SJSA1 (cell line): ENCODE results near the gene MYBL2. TPM values are rescaled to one million over a fixed set of nuclear protein-coding genes. Genes with fewer than 3 reads are reported as not detected.

Experiments used
- DNase-seq, 2 experiments: peaks; one replicate each; pipeline ENCODE4 v3.0.0-alpha.2; 2015 to 2020; ENCODE audit warnings: low spot score in 2 of 2, low read depth in 1 of 2
- H3K27ac ChIP-seq: fragments of 250-450 bp; sonication (Bioruptor Pico); 2 replicates; pipeline ENCODE4 v1.5.1; 2020; ENCODE audit warnings: mild to moderate bottlenecking, moderate library complexity
- H3K27me3 ChIP-seq: fragments of 250-450 bp; sonication (Bioruptor Pico); replicated peaks from 2 replicates; pipeline ENCODE4 v1.5.1; 2020; ENCODE audit warnings: mild to moderate bottlenecking, moderate library complexity
- H3K36me3 ChIP-seq: fragments of 250-450 bp; sonication (Bioruptor Pico); 2 replicates; pipeline ENCODE4 v1.5.1; 2020; ENCODE audit warnings: mild to moderate bottlenecking
- H3K4me1 ChIP-seq: fragments of 250-450 bp; sonication (Bioruptor Pico); replicated peaks from 2 replicates; pipeline ENCODE4 v1.6.1; 2021; ENCODE audit warnings: mild to moderate bottlenecking
- H3K4me3 ChIP-seq: fragments of 250-450 bp; sonication (Bioruptor Pico); 2 replicates; pipeline ENCODE4 v1.5.1; 2020; ENCODE audit warnings: mild to moderate bottlenecking
- H3K9me3 ChIP-seq: fragments of 250-450 bp; sonication (Bioruptor Pico); replicated peaks from 2 replicates; pipeline ENCODE4 v1.5.1; 2020; ENCODE audit warnings: mild to moderate bottlenecking
- total RNA-seq: library from RNA; depleted of rRNA; stranded (reverse); fragments of >200 nt; shearing (Covaris generic); gene quantifications from 2 replicates; pipeline ENCODE4 v1.2.3, GENCODE V29; 2014

The MYBL2 gene
- total RNA-seq, 1 experiment from 2014 or later: 80.8 TPM

DNA sequence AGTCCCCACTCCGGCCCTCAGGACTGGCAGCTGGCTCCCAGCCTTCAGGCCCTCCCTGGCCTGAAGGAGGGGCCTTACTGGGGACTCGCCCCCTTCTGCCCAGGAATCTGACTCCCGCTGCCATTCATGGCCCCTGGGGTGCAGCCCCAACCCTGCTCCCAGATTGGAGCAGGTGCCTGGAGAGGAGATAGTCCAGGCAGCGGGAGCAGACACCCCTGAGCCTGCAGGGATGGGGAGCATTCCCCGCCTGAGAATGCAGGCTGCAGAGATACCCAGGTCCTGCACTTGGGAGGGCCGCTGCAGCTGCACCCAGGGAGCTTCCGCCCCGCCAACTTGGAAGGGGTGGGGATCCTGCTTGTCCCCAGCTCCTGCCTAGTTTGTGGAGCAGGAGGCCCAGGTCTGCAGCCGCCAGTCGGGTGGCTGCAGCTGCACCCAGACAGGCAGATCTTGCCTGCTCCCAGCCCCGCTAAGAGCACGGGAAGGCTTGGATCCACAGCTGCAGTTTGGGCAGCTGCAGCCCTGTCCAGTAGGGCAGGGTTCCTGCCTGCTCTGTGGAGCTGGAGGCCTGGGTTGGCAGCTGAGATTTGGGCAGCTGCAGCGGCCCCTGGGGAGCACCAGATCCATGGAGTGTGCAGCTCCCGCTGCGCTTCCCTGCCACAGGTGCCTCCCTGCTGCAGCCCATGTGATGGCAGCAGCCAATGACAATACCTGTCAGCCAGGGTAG, 54.7 kb downstream of the MYBL2 start:
- Histone ChIP-seq H3K9me3 (no peaks in the 10 kb centered on the region), H3K36me3 (no peaks in the 10 kb centered on the region), H3K27ac (no peak overlapping the region), H3K4me1 (peaks cover 12% of the 10 kb centered on the region), H3K4me3 (no peak overlapping the region), H3K27me3 (no peaks in the 10 kb centered on the region)
- DNase-seq: no peak

DNA sequence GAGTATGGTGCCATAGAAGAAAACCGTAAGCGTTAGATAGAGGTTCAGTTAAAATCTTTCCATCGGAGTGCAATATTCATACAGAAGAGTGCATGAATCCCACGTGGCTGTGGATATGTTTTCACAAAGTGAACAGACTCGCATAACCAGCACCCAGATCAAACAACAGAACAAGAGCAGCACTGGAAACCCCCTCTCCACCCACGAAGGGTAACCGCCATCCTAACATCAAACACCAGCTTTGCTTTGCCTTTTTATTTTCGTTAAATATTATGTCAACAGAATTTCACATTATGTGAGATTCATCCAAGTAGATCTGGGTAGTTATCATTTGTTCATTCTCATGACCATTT, 55.2 kb downstream of the MYBL2 start:
- H3K27ac ChIP-seq: no peak overlapping the region
- H3K9me3 ChIP-seq: no peaks in the 10 kb centered on the region
- no peaks in the 10 kb centered on the region for H3K27me3 ChIP-seq
- H3K36me3 ChIP-seq: no peaks in the 10 kb centered on the region
- DNase-seq: no peak
- H3K4me3 ChIP-seq: no peak overlapping the region
- H3K4me1 ChIP-seq: peaks cover 16% of the 10 kb centered on the region

DNA sequence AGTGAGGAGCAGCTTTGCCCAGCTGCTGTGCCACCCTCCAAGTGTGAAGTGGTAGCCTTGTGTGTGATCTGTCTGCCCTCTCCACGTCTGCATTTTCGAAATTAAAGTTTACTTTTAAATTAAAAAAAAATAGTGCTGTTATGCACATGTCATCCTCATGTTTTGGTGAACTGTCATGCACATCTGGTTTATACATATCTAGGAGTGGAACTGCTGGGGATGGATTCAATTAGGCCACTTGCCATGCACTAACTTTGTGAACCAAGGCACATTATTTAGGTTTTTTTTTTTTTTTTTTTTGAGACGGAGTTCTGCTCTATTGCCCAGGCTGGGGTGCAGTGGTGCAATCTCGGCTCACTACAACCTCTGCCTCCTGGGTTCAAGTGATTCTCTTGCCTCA, 56.3 kb downstream of the MYBL2 start:
- DNase-seq: no peak
- Histone ChIP-seq H3K9me3 (no peaks in the 10 kb centered on the region), H3K4me1 (peaks cover 18% of the 10 kb centered on the region), H3K27me3 (no peaks in the 10 kb centered on the region), H3K27ac (no peak overlapping the region), H3K36me3 (no peaks in the 10 kb centered on the region), H3K4me3 (no peak overlapping the region)

DNA sequence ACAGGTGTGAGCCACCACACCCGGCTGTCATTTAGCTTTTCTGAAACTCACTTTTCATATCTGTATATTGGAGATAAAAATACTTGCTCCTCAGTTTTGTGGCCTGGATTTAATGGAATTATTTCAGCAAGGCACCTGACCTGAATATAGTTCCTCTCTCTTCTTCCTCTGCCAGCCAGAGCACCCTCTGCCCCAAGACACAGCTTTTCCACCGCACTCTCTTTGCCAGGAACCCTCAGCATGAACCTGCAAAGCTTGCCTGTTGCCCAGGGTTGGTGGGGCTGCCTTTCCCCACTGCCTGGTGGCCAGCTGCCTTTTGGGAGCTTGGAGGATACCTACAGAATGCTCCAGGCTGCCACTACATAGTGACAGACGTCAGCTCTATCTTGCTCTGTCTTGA, 56.8 kb downstream of the MYBL2 start:
- Histone ChIP-seq H3K36me3 (no peaks in the 10 kb centered on the region), H3K27ac (no peak overlapping the region), H3K4me1 (peaks cover 18% of the 10 kb centered on the region), H3K9me3 (no peaks in the 10 kb centered on the region), H3K4me3 (no peak overlapping the region), H3K27me3 (no peaks in the 10 kb centered on the region)
- no peak for DNase-seq

DNA sequence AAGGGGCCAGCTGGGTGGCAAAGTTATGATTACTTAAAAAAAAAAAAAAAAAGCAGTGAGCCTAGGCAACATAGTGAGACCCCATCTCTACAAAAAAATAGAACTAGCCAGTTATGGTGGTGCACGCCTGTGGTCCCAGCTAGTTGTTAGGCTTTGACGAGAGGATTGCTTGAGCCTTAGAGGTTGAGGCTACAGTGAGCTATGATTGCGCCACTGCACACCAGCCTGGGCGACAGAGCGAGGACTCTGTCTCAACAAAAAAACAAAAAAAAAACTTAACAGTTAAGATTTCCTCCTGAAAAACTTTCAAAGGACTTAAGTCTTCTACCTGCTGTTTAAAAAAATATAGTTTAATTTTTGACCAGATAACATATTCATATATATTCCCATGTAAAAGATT, 57.5 kb downstream of the MYBL2 start:
- H3K4me1 ChIP-seq: peaks cover 18% of the 10 kb centered on the region
- no peak for DNase-seq
- no peaks in the 10 kb centered on the region for H3K36me3 ChIP-seq
- H3K27me3 ChIP-seq: no peaks in the 10 kb centered on the region
- H3K9me3 ChIP-seq: no peaks in the 10 kb centered on the region
- H3K27ac ChIP-seq: no peak overlapping the region
- no peak overlapping the region for H3K4me3 ChIP-seq

DNA sequence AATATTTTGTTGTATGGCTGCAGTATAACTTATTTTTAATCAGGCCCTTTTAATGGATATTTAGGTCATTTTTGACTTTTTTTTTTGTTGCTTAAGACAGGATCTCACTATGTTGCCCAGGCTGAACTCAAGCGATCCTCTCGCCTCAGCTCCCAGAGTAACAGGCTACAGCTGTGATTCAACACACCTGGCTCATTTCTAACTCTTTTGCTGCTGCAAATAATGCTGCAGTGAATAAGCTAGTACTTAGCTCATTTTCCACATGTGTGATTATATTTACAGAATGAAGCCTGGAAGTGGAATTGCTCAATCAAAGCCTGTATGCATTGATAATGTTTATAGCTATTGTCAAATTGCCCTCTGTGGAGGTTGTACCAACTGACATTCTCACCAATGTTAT, 58.8 kb downstream of the MYBL2 start:
- peaks cover 18% of the 10 kb centered on the region for H3K4me1 ChIP-seq
- no peak overlapping the region for H3K4me3 ChIP-seq
- H3K27me3 ChIP-seq: no peaks in the 10 kb centered on the region
- DNase-seq: no peak
- H3K9me3 ChIP-seq: no peaks in the 10 kb centered on the region
- H3K27ac ChIP-seq: no peak overlapping the region
- no peaks in the 10 kb centered on the region for H3K36me3 ChIP-seq

DNA sequence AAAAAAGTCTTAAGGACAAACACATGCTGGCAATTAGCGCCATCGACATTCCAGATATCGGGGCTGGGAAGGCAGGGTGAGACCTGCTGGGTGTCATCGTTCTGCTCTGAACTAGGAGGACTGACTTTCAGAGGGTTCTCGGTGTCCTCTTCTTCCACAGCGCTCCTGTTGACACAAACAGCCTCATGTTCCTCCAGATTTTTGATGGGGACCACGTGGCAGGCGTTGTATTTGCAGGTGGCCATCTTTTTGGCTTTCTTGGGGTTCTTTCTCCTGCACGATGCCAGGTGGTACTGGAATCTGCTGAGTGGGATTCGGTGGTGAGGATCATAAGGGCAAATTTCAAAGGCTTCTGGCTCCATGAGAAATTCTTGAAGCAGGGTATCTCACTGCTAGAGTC, 59.4 kb downstream of the MYBL2 start:
- DNase-seq: no peak
- Histone ChIP-seq H3K9me3 (no peaks in the 10 kb centered on the region), H3K27ac (no peak overlapping the region)

DNA sequence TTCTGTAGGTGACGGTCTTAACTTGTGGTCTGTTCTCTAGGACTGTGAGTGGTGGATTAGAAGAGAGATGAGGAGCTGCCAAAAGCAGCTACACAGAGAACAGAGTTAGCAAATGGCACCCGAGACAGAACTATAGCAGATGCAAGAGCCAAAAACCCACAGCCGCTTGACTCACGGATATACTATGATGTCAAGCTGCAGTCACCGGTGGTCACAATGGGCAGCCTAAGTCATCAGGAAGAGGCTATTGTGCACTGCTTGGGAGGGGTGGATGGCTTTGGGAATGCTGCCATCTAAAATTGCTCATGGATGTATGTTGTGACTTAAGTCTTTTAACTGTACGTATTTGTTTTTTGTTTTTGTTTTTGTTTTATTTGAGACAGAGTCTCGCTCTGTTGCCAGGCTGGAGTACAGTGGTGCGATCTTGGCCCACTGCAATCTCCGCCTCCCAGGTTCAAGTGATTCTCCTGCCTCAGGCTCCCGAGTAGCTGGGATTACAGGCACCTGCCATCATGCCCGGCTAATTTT, 60.0 kb downstream of the MYBL2 start, which contains the start of gene GTSF1L:
GTSF1L (minus strand) TSS at position 192 of the 528 bp plus-strand sequence. CDS start 308 bp downstream, outside the sequence.
- peaks cover 8% of the 10 kb centered on the region; the same call in 1 of the 2 replicates for H3K4me1 ChIP-seq
- no peaks in the 10 kb centered on the region for H3K9me3 ChIP-seq
- no peaks in the 10 kb centered on the region for H3K27me3 ChIP-seq
- H3K36me3 ChIP-seq: no peaks in the 10 kb centered on the region
- no peak within 1 kb of the TSS for H3K4me3 ChIP-seq
- DNase-seq: peak; percentile 42 to 68
- H3K27ac ChIP-seq: no peak within 1 kb of the TSS

More for the DNA sequence above, 59.4 kb downstream of the MYBL2 start:
- no peak overlapping the region for H3K4me3 ChIP-seq
- H3K4me1 ChIP-seq: peaks cover 11% of the 10 kb centered on the region
- H3K36me3 ChIP-seq: no peaks in the 10 kb centered on the region
- no peaks in the 10 kb centered on the region for H3K27me3 ChIP-seq

DNA sequence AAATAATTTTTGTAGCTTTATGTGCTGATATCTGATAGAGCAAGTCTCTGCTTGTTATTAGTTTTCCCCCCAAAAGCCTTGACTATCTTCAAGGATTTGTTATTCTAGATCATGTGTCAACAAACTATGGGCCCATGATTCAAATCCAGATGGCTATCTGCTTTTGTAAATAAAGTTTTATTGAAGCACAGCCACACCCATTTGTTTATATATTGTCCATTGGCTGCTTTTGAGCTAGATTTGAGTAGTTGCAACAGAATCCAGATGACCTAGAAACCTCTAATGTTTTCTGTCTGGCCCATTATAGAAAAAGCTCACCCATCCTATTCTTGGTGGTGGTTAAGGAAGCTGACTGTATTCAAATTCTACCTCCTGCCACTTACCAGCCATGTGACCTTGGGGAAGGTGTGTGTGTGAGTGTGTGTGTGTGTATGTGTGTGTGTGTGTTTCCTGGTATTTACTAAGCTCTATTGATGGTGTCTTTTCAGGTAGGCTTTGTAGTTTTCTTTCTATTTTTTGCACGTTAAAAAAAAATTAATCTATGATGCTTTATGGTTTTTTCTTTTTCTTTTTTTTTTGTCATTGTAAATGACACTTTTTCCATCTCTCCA, 61.2 kb downstream of the MYBL2 start:
- Histone ChIP-seq H3K27me3 (no peaks in the 10 kb centered on the region), H3K27ac (no peak overlapping the region), H3K4me1 (peaks cover 8% of the 10 kb centered on the region; the same call in 1 of the 2 replicates), H3K4me3 (no peak overlapping the region), H3K9me3 (no peaks in the 10 kb centered on the region), H3K36me3 (no peaks in the 10 kb centered on the region)
- no peak for DNase-seq

DNA sequence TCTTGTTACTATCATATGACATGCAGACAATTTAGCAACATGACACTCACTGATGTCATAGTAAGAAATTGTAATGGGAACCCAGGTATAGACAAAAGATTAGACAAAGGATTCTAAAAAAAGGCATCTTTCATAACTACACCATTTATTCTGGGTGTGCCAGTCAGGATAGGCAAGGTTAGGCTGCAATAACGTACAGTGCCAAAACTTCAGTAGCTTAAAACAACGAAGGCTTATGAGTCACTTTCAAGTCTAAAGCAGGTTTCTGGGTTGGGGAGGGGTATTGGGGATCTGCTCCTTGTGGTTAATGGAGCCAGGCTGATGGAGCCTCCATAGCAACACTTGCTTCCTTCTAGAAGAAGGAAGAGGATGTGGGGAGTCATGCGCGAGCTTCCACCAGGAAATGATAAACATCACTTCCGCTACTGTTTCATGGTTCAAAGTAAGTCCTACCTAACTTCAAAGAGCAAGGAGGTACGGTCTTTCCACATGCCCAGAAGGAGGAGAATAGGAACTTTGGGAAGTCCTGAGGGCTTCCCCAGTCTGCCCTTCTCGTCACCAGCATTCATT, 61.9 kb downstream of the MYBL2 start:
- H3K4me1 ChIP-seq: peaks cover 8% of the 10 kb centered on the region; the same call in 1 of the 2 replicates
- H3K9me3 ChIP-seq: no peaks in the 10 kb centered on the region
- no peak for DNase-seq
- H3K36me3 ChIP-seq: no peaks in the 10 kb centered on the region
- no peaks in the 10 kb centered on the region for H3K27me3 ChIP-seq
- H3K27ac ChIP-seq: no peak overlapping the region
- H3K4me3 ChIP-seq: no peak overlapping the region

DNA sequence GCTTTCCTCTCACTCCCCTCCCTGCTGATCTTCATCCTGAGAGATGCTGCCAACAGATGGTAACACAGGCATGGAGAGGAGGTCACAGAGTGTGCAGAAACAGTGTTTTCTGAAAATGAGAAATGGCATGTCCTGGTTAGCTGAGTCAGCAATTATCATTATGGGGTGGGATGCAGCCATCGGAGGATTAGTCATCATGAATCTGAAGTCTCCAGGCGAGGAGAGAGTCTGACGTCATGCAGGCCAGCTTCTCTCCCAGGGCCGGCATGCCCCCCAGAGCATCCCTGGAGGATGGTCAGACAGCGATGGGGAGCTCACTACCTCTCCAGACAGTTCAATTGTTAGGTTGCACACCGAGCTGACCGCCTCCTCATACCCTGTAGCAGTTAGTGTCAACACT, 64.6 kb downstream of the MYBL2 start:
- no peaks in the 10 kb centered on the region for H3K27me3 ChIP-seq
- no peak overlapping the region for H3K27ac ChIP-seq
- no peak overlapping the region for H3K4me3 ChIP-seq
- H3K36me3 ChIP-seq: no peaks in the 10 kb centered on the region
- no peak for DNase-seq
- peaks cover 7% of the 10 kb centered on the region; the same call in 1 of the 2 replicates for H3K4me1 ChIP-seq
- H3K9me3 ChIP-seq: no peaks in the 10 kb centered on the region

DNA sequence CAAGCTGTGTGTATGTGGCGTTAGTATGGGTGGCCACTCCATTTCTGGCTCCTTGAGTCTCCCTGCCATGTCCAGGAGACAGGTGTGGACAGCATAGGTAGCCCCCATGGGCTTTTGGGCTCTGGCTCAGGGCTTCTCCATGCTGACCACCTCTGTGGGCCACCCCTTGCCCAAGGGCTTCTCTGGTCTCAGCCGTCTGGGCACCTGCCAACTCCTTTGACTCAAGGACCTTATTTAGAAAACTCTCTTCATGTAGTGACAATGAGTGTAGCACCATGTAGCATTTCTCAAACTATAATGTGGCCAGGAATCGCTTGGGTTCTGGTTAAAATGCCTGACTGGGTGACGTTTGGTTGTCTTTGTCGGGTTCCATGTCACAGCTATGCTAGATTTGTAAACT, 65.0 kb downstream of the MYBL2 start:
- H3K36me3 ChIP-seq: no peaks in the 10 kb centered on the region
- H3K9me3 ChIP-seq: no peaks in the 10 kb centered on the region
- peaks cover 4% of the 10 kb centered on the region; the same call in 1 of the 2 replicates for H3K4me1 ChIP-seq
- no peaks in the 10 kb centered on the region for H3K27me3 ChIP-seq
- H3K4me3 ChIP-seq: no peak overlapping the region
- no peak for DNase-seq
- H3K27ac ChIP-seq: no peak overlapping the region

DNA sequence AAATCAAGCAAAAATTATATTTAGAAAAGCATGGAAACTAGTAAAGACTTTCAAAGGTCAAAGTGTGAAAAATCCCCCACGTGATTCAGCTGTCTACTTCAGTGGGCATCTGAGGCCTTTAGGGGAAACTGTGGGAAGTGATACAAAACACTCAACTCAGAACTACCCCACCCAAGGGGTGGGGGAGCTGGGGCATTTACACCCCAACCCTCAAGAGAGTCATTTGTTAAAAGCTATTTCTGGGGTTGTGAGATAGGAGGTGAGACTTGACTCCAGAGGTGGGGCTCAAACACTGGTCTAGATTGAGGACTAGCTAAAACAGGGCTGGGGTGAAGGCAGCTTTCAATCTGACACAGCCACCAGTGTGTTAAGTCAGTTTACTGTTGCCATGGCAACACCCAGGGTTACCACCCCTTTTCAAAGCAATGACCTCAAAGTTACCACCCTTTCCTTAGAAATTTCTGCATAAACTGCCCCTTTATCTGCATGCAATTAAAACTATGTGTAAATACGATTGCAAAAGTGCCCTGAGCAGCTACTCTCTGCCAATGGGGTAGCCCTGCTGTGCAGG, 69.8 kb downstream of the MYBL2 start:
- no peak for DNase-seq
- H3K36me3 ChIP-seq: no peaks in the 10 kb centered on the region
- no peak overlapping the region for H3K27ac ChIP-seq
- H3K27me3 ChIP-seq: no peaks in the 10 kb centered on the region
- no peaks in the 10 kb centered on the region for H3K4me1 ChIP-seq
- H3K4me3 ChIP-seq: no peak overlapping the region
- no peaks in the 10 kb centered on the region for H3K9me3 ChIP-seq

DNA sequence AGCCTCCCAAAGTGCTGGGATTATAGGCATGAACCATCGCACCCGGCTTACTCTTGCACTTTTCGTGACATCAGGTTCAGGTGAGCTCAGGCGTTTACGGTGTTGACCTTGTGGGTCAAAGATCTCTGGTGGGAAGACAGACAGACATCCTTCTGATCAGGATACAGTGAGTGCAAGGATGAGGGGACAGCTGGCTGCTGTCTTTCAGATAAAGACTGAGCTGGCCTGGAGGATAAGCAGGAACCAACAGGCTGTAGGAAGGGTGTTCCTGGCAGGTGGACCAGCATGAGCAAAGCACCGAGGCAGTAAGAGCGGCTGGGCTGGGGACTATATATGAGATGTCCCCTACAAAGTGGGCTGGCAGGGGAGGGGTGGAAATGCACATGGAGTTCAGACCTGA, 71.0 kb downstream of the MYBL2 start:
- Histone ChIP-seq H3K4me3 (no peak overlapping the region), H3K27me3 (no peaks in the 10 kb centered on the region), H3K27ac (no peak overlapping the region), H3K9me3 (no peaks in the 10 kb centered on the region), H3K36me3 (no peaks in the 10 kb centered on the region), H3K4me1 (no peaks in the 10 kb centered on the region)
- DNase-seq: no peak
